Nephron (organoid): ENCODE results near the gene USP35.
"Not testable (repeated sequence)": the region's sequence is repeated elsewhere in the genome, so short reads cannot be mapped to it uniquely, and the experiment has no call there.

Experiments
- H3K27ac Mint-ChIP-seq, 3 experiments: 2 replicates each; pipeline ENCODE4 v1.8.0; 2020; ENCODE audit warnings: mixed read lengths in 3 of 3, mild to moderate bottlenecking in 2 of 3, moderate library complexity in 1 of 3
- H3K27me3 Mint-ChIP-seq: 2 replicates; pipeline ENCODE4 v1.8.0; 2021; ENCODE audit warnings: low read depth, mild to moderate bottlenecking, moderate library complexity, mixed read lengths
- H3K36me3 Mint-ChIP-seq: 2 replicates; pipeline ENCODE4 v1.8.0; 2020; ENCODE audit warnings: low read depth, mixed read lengths
- H3K4me1 Mint-ChIP-seq: 2 replicates; pipeline ENCODE4 v1.8.0; 2020; ENCODE audit warnings: mixed read lengths
- H3K4me3 Mint-ChIP-seq, 3 experiments: 2 replicates each; pipeline ENCODE4 v1.8.0; 2020; ENCODE audit warnings: mild to moderate bottlenecking in 3 of 3, mixed read lengths in 3 of 3, moderate library complexity in 2 of 3
- H3K9me3 Mint-ChIP-seq: 2 replicates; pipeline ENCODE4 v1.8.0; 2020; ENCODE audit warnings: mixed read lengths
- TF ChIP-seq, protein P1 (sequence below), 3 experiments: fragments of 200-600 bp; sonication (generic); IDR thresholded peaks; one replicate each; pipeline ENCODE4 v1.5.0; 2021; ENCODE audit warnings: antibody characterized with exemption in 3 of 3; ENCODE audit not compliant: unreplicated experiment in 3 of 3

The USP35 gene

DNA sequence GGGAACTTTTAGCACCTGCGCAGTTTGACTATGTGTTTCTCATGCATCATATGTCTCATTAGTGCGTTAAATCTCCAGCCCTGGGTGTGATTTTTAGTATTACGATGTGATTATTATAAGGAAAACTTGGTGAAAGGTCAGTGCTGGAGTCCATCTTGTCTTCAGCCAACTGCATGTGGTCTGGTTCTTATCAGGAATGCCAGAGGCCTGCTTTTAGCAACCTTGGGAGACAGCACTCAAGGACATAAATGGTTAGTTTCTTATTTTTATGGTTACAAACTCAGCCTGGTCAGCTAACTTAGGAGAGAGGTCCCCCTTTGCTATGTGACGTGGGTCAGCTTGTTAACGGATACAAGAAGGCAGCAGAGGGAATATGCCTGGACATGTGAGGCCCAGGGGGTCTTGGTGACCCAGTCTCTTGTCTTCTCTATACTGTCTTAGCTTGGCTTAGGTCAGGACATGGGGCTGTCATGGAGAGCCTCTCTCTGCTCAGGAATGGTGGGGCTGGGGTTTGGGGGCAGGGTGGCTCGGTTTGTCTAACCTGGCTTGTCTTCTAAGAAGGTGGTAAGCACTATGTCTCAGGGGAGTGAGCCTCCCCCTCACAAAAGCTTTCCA, 21.8 kb upstream of the USP35 start:
- TF ChIP-seq, protein P1, sequence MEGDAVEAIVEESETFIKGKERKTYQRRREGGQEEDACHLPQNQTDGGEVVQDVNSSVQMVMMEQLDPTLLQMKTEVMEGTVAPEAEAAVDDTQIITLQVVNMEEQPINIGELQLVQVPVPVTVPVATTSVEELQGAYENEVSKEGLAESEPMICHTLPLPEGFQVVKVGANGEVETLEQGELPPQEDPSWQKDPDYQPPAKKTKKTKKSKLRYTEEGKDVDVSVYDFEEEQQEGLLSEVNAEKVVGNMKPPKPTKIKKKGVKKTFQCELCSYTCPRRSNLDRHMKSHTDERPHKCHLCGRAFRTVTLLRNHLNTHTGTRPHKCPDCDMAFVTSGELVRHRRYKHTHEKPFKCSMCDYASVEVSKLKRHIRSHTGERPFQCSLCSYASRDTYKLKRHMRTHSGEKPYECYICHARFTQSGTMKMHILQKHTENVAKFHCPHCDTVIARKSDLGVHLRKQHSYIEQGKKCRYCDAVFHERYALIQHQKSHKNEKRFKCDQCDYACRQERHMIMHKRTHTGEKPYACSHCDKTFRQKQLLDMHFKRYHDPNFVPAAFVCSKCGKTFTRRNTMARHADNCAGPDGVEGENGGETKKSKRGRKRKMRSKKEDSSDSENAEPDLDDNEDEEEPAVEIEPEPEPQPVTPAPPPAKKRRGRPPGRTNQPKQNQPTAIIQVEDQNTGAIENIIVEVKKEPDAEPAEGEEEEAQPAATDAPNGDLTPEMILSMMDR (IDR thresholded peaks at IDR 0.05; ENCODE audit: unreplicated experiment in 3 of 3), result no peak
- peak overlapping the region; percentile 29 to 56 (median 42) for H3K27ac Mint-ChIP-seq
- H3K27me3 Mint-ChIP-seq, result no peaks in the 10 kb centered on the region
- H3K9me3 Mint-ChIP-seq, result no peaks in the 10 kb centered on the region
- H3K4me3 Mint-ChIP-seq, result no peak overlapping the region
- peaks cover 18% of the 10 kb centered on the region for H3K4me1 Mint-ChIP-seq
- H3K36me3 Mint-ChIP-seq, result no peaks in the 10 kb centered on the region

DNA sequence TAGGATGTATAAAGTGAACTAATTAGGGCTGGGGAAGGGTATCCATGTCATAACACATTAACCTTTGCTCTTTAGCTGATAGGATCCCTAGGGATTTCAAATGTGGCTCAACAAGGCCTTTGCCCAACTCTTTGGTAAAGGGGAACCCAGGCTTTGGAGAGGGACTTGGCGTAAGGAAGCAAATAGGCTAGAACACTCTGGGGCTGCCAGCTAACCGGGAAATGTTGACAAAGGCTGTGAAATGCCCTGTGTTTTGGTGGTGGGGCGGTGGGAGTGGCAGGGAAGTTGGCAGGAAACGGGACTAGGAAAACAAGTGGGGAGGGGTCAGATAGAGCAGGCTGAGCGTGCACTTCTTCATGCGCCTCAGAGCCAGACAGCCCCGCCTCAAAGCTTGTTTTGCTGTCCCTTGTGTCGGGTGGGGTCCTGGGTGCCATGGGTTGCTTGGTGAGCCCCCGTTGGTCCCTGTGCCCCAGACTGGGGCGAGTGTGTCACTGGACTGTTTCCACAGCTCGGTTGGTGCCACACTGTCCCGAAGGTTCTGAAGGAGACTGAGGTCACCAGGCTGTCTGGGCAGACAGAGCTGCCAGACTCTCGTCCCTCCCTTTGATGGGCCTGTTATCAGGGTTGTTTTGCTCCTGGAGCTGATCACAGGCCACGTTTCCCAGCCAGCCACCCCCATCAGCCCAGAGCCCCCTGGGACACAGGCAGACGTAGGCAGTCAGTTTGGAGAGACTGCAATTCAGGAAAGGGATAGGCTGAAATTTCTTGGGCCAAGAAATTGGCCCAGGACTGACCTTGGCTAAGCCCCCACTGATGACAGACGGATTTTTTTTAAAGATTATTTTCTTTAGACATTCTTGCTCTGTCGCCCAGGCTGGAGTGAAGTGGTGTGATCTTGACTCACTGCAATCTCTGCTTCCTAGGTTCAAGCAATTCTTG, 19.9 kb upstream of the USP35 start:
- no peaks in the 10 kb centered on the region for H3K9me3 Mint-ChIP-seq
- no peak overlapping the region for H3K4me3 Mint-ChIP-seq
- H3K4me1 Mint-ChIP-seq, result peaks cover 18% of the 10 kb centered on the region
- TF ChIP-seq, protein P1 (IDR thresholded peaks at IDR 0.05; ENCODE audit: unreplicated experiment in 3 of 3), result no peak
- H3K27ac Mint-ChIP-seq, result peak overlapping the region; percentile 46 to 92 (median 75)
- peaks cover 15% of the 10 kb centered on the region for H3K36me3 Mint-ChIP-seq
- no peaks in the 10 kb centered on the region for H3K27me3 Mint-ChIP-seq

DNA sequence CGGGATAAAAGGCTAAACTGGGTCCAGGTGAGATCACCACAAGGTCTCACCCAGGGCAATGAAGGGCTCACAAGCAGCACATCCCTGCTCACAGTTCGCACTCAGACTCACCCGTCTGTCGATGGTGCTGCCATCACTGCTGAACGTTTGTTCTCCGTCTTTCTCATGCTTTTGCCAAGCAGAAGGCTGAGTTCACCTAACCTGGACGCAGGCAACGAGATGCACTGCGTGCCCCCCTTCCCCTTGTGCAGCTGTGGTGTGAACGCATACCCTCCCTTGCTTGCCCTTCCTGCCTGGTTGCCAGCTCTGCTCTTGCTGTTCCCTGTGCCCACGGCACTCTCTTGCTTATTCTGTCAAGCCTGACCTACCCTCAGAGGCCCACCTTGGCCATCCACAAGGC, 18.3 kb upstream of the USP35 start:
- Mint-ChIP-seq H3K4me1 (peaks cover 18% of the 10 kb centered on the region), H3K27me3 (no peaks in the 10 kb centered on the region), H3K4me3 (no peak overlapping the region), H3K36me3 (peaks cover 26% of the 10 kb centered on the region), H3K27ac (peak overlapping the region; percentile 27 to 75 (median 46)), H3K9me3 (no peaks in the 10 kb centered on the region)
- TF ChIP-seq, protein P1 (IDR thresholded peaks at IDR 0.05; ENCODE audit: unreplicated experiment in 3 of 3), result no peak

DNA sequence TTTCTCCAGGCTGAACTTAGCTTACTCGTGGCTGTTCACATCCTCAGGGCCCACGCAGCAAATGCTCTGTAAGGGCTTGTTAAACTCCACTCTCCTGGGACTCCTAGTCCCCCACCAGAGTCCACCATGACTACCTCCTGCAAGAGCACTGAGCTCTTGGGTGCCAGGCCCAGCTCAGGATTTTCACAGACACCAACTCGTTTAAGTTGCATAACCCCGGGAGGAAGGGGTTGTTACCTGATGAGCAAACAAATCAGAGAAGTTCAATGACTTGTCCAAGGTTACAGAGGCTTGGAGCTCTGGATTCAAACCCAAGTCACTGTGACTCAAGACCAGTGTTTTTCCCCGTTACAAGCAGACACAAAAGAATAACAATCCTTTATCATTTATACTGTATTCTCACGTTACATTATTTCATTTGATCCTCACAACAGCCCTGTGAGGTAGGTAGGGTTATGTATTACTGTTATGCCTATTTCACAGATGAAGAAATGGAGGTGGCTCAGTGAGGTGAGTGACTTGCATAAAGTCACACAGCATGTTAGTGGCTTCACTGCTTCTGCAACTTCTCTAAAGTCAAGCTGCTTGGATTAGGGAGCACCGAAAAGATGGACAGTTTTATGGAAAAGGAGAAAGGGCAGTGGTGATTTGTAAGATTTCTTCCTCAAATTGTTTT, 17.7 kb upstream of the USP35 start:
- Mint-ChIP-seq H3K4me3 (no peak overlapping the region), H3K36me3 (peaks cover 28% of the 10 kb centered on the region), H3K4me1 (peaks cover 18% of the 10 kb centered on the region), H3K27ac (peak overlapping the region; percentile 27 to 75 (median 46)), H3K9me3 (no peaks in the 10 kb centered on the region), H3K27me3 (no peaks in the 10 kb centered on the region)
- TF ChIP-seq, protein P1 (IDR thresholded peaks at IDR 0.05; ENCODE audit: unreplicated experiment in 3 of 3), result no peak

DNA sequence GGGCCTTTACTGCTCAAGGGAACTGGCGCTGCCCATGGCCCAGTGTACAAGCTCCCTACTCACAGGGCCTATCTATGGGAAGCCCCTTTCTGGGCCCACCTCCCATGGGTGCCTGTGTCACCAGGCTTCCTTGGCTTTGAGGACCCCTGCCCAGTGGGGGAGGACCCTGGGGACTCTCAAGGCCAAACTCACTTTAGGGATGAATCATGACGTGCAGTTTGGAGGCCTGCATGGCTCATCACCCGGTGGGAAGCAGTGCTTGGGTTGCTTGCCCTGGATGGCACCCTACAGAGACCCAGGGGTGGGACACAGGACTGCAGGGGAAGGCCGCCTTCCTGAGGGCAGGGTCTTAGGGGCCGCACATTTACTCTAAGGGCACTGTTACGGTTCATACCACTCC, 16.8 kb upstream of the USP35 start:
- Mint-ChIP-seq H3K4me1 (peaks cover 18% of the 10 kb centered on the region), H3K27ac (no peak overlapping the region), H3K9me3 (no peaks in the 10 kb centered on the region), H3K36me3 (peaks cover 33% of the 10 kb centered on the region), H3K4me3 (no peak overlapping the region), H3K27me3 (no peaks in the 10 kb centered on the region)
- TF ChIP-seq, protein P1 (IDR thresholded peaks at IDR 0.05; ENCODE audit: unreplicated experiment in 3 of 3), result no peak

DNA sequence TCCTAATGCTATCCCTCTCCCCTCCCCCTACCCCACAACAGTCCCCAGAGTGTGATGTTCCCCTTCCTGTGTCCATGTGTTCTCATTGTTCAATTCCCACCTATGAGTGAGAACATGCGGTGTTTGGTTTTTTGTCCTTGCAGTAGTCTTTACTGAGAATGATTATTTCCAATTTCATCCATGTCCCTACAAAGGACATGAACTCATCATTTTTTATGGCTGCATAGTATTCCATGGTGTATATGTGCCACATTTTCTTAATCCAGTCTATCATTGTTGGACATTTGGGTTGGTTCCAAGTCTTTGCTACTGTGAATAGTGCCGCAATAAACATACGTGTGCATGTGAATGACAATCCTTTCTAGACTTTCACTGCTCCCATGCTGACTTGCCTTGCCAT, 12.9 kb upstream of the USP35 start:
- not testable (repeated sequence) for H3K9me3 Mint-ChIP-seq, H3K4me3 Mint-ChIP-seq, H3K4me1 Mint-ChIP-seq, H3K27me3 Mint-ChIP-seq, H3K27ac Mint-ChIP-seq
- peaks cover 33% of the 10 kb centered on the region for H3K36me3 Mint-ChIP-seq
